ENCODE results near the gene TBC1D2B. TPM values are rescaled to one million over a fixed set of nuclear protein-coding genes. Genes with fewer than 3 reads are reported as not detected.
"Not testable (repeated sequence)": the region's sequence is repeated elsewhere in the genome, so short reads cannot be mapped to it uniquely, and the experiment has no call there.

TBC1D2B gene
- total RNA-seq, 1 experiment from 2014 or later = 18.3 TPM

- H3K27me3 Mint-ChIP-seq (ENCODE audit: low read depth); H3K36me3 Mint-ChIP-seq; H3K27ac Mint-ChIP-seq; DNase-seq (ENCODE audit: low spot score); H3K9me3 Mint-ChIP-seq; ATAC-seq; CTCF ChIA-PET; H3K4me3 Mint-ChIP-seq; POLR2A ChIA-PET: not testable (repeated sequence)
- H3K4me1 Mint-ChIP-seq = peaks cover 11% of the 10 kb centered on the region
These were observed 96.8 kb downstream of the TBC1D2B start for GRCh38 chr15:77980674-77981073.

GRCh38 chr15:77980098-77980497, 97.4 kb downstream of the TBC1D2B start:
- TF ChIP-seq ZNF671 (CRISPR knock-in tag; IDR thresholded peaks at IDR 0.05) = no peak
- no peak for TF ChIP-seq PRRX2 (CRISPR knock-in tag; IDR thresholded peaks at IDR 0.05)
- no peak for TF ChIP-seq ZNF138 (CRISPR knock-in tag; conservative IDR thresholded peaks at IDR 0.05)
- TF ChIP-seq ATF1 (CRISPR knock-in tag; IDR thresholded peaks at IDR 0.05) = no peak
- TF ChIP-seq CTCF (IDR thresholded peaks at IDR 0.05) = no peak
- TF ChIP-seq TEAD1 (CRISPR knock-in tag; IDR thresholded peaks at IDR 0.05) = no peak
- CTCF ChIA-PET = no interaction called here
- Mint-ChIP-seq H3K36me3 (no peaks in the 10 kb centered on the region), H3K4me1 (peaks cover 11% of the 10 kb centered on the region), H3K27me3 (ENCODE audit: low read depth) (no peaks in the 10 kb centered on the region), H3K27ac (peak overlapping the region; percentile 3; the same call in 1 of the 2 replicates), H3K9me3 (no peaks in the 10 kb centered on the region), H3K4me3 (no peak overlapping the region)
- POLR2A ChIA-PET = no interaction called here
- no peak for ATAC-seq
- no peak for DNase-seq (ENCODE audit: low spot score)

- ATAC-seq; H3K27me3 Mint-ChIP-seq (ENCODE audit: low read depth); H3K9me3 Mint-ChIP-seq; H3K36me3 Mint-ChIP-seq; H3K27ac Mint-ChIP-seq; H3K4me3 Mint-ChIP-seq; H3K4me1 Mint-ChIP-seq; DNase-seq (ENCODE audit: low spot score); POLR2A ChIA-PET: not testable (repeated sequence)
- CTCF ChIA-PET = interaction anchor here (1.0 kb wide), 1 partner anchor 19 kb away, joined by 3 read pairs; no protein-coding TSS in a partner anchor
These were observed 98.4 kb downstream of the TBC1D2B start for GRCh38 chr15:77979157-77979556.

GRCh38 chr15:77978759-77979145, 98.8 kb downstream of the TBC1D2B start:
- H3K36me3 Mint-ChIP-seq; H3K27ac Mint-ChIP-seq; ATAC-seq; H3K27me3 Mint-ChIP-seq (ENCODE audit: low read depth); H3K4me3 Mint-ChIP-seq; DNase-seq (ENCODE audit: low spot score); H3K9me3 Mint-ChIP-seq; H3K4me1 Mint-ChIP-seq; POLR2A ChIA-PET: not testable (repeated sequence)
- CTCF ChIA-PET = interaction anchor here (1.0 kb wide), 1 partner anchor 19 kb away, joined by 3 read pairs; no protein-coding TSS in a partner anchor

- H3K36me3 Mint-ChIP-seq; H3K27me3 Mint-ChIP-seq (ENCODE audit: low read depth); H3K9me3 Mint-ChIP-seq; DNase-seq (ENCODE audit: low spot score); ATAC-seq; H3K27ac Mint-ChIP-seq; H3K4me1 Mint-ChIP-seq; H3K4me3 Mint-ChIP-seq; POLR2A ChIA-PET: not testable (repeated sequence)
- CTCF ChIA-PET = interaction anchor here (1.0 kb wide), 1 partner anchor 18 kb away, joined by 3 read pairs; no protein-coding TSS in a partner anchor
These were observed 99.4 kb downstream of the TBC1D2B start for GRCh38 chr15:77977903-77978758.

GRCh38 chr15:77976760-77977525, 100.6 kb downstream of the TBC1D2B start:
- CTCF ChIA-PET = interaction anchor here (0.6 to 0.9 kb wide), 2 partner anchors 11 to 67 kb away, joined by 3 read pairs; no protein-coding TSS in a partner anchor
- H3K27me3 Mint-ChIP-seq (ENCODE audit: low read depth); POLR2A ChIA-PET; H3K9me3 Mint-ChIP-seq; H3K27ac Mint-ChIP-seq; H3K4me1 Mint-ChIP-seq; DNase-seq (ENCODE audit: low spot score); ATAC-seq; H3K36me3 Mint-ChIP-seq; H3K4me3 Mint-ChIP-seq: not testable (repeated sequence)

- CTCF ChIA-PET = interaction anchor here (0.9 kb wide), 1 partner anchor 10 kb away, joined by 3 read pairs; no protein-coding TSS in a partner anchor
- H3K9me3 Mint-ChIP-seq; POLR2A ChIA-PET; H3K27me3 Mint-ChIP-seq (ENCODE audit: low read depth); ATAC-seq; H3K27ac Mint-ChIP-seq; DNase-seq (ENCODE audit: low spot score); H3K4me1 Mint-ChIP-seq; H3K36me3 Mint-ChIP-seq; H3K4me3 Mint-ChIP-seq: not testable (repeated sequence)
These were observed 101.4 kb downstream of the TBC1D2B start for GRCh38 chr15:77976095-77976450.

All from WTC11 (cell line).